GM12878 (cell line): ENCODE measurements around the gene HTR2B.

ENCODE experiments used
- CEBPB ChIP-seq, 2 experiments: fragments of 150-350 bp in 1 of 2; IDR thresholded peaks; 2 replicates each; pipeline ENCODE4 v1.6.1; 2012 to 2014; ENCODE audit warnings: low read depth in 2 of 2, low read length in 2 of 2, borderline replicate concordance in 1 of 2, inconsistent platforms in 1 of 2
- CHD2 ChIP-seq: IDR thresholded peaks from 2 replicates; pipeline ENCODE4 v1.6.1; 2011; ENCODE audit warnings: low read depth, low read length, improper control_type of control experiment, borderline replicate concordance
- CTCF ChIP-seq, 3 experiments: IDR thresholded peaks in 2 of 3; conservative IDR thresholded peaks in 1 of 3; 2 replicates each; pipeline ENCODE4 v1.5.1; 2011; ENCODE audit warnings: low read depth in 3 of 3, low read length in 3 of 3, mild to moderate bottlenecking in 3 of 3, control low read depth in 2 of 3, moderate library complexity in 2 of 3, inconsistent platforms in 1 of 3, mixed read lengths in 1 of 3; ENCODE audit not compliant: control insufficient read depth in 2 of 3, insufficient read depth in 1 of 3; ENCODE audit errors: extremely low read depth in 1 of 3
- MTA3 ChIP-seq: IDR thresholded peaks from 2 replicates; pipeline ENCODE4 v1.6.1; 2012; ENCODE audit warnings: low read length, inconsistent platforms, borderline replicate concordance
- POLR2A ChIP-seq: IDR thresholded peaks from 2 replicates; pipeline ENCODE4 v1.6.1; 2011; ENCODE audit warnings: low read depth, mild to moderate bottlenecking, low read length
- POLR2AphosphoS5 ChIP-seq: IDR thresholded peaks from 2 replicates; pipeline ENCODE4 v1.6.1; 2011; ENCODE audit warnings: mild to moderate bottlenecking, low read length, inconsistent platforms
- RAD51 ChIP-seq: fragments of 450-650 bp; IDR thresholded peaks from 2 replicates; pipeline ENCODE4 v1.6.1; 2016; ENCODE audit warnings: moderate library complexity, mild to moderate bottlenecking, inconsistent platforms
- RFX5 ChIP-seq: IDR thresholded peaks from 2 replicates; pipeline ENCODE4 v1.6.1; 2011; ENCODE audit warnings: low read depth, low read length, improper control_type of control experiment
- SKIL ChIP-seq: fragments of 450-650 bp; IDR thresholded peaks from 2 replicates; pipeline ENCODE4 v1.6.1; 2017; ENCODE audit warnings: mild to moderate bottlenecking, low read depth, inconsistent platforms; ENCODE audit not compliant: poor library complexity, severe bottlenecking
- SMC3 ChIP-seq: IDR thresholded peaks from 2 replicates; pipeline ENCODE4 v1.6.1; 2011; ENCODE audit warnings: low read length, improper control_type of control experiment, borderline replicate concordance
- TARDBP ChIP-seq: IDR thresholded peaks from 2 replicates; pipeline ENCODE4 v1.6.1; 2016; ENCODE audit warnings: borderline replicate concordance
- TCF7 ChIP-seq: IDR thresholded peaks from 2 replicates; pipeline ENCODE4 v1.6.1; 2014; ENCODE audit warnings: antibody characterized with exemption, borderline replicate concordance

GRCh38 chr2:231100990-231101389 is 23.9 kb downstream of the HTR2B start:
- TF ChIP-seq SKIL (no peak), POLR2A (no peak), CEBPB (IDR thresholded peaks at IDR 0.05; ENCODE audit: borderline replicate concordance in 1 of 2, low read depth in 2 of 2, low read length in 2 of 2) (no peak), MTA3 (no peak), RAD51 (no peak), TARDBP (no peak), RFX5 (no peak), POLR2AphosphoS5 (no peak), SMC3 (no peak), CTCF (IDR thresholded peaks at IDR 0.05 in 2 of 3, conservative IDR thresholded peaks at IDR 0.05 in 1 of 3; ENCODE audit: control insufficient read depth in 2 of 3, extremely low read depth in 1 of 3, insufficient read depth in 1 of 3, low read depth in 3 of 3, low read length in 3 of 3) (no peak), TCF7 (no peak), CHD2 (no peak)
